Brain microvascular endothelial cell (primary cell): ENCODE results near the gene ASXL3.

Experiments used
- DNase-seq: peaks from one replicate; pipeline ENCODE4 v3.0.0-alpha.2; 2020
- H3K27ac ChIP-seq: fragments of 250-450 bp; sonication (Bioruptor Pico); 2 replicates; pipeline ENCODE4 v1.5.1; 2020; ENCODE audit warnings: mild to moderate bottlenecking, moderate library complexity
- H3K27me3 ChIP-seq: fragments of 250-450 bp; sonication (Bioruptor Pico); replicated peaks from 2 replicates; pipeline ENCODE4 v1.5.1; 2020; ENCODE audit warnings: mild to moderate bottlenecking
- H3K36me3 ChIP-seq: fragments of 250-450 bp; sonication (Bioruptor Pico); replicated peaks from 2 replicates; pipeline ENCODE4 v1.5.1; 2020; ENCODE audit warnings: mild to moderate bottlenecking
- H3K4me3 ChIP-seq: 2 replicates; pipeline ENCODE4 v1.5.1; 2011; ENCODE audit warnings: low read depth, mild to moderate bottlenecking, control low read depth, low read length, moderate library complexity
- in situ Hi-C: cut with HindIII; loops from 2 replicates; pipeline ENCODE4 v1.10.0; 2017; ENCODE audit warnings: low sequenced_read_pairs, low pct_ligation_motif_present
- TF ChIP-seq, protein P1 (sequence below): IDR thresholded peaks from 2 replicates; pipeline ENCODE4 v1.5.1; 2011; ENCODE audit warnings: low read depth, mild to moderate bottlenecking, moderate library complexity, low read length, control low read depth, inconsistent platforms; ENCODE audit errors: missing control alignments

The ASXL3 gene

DNA sequence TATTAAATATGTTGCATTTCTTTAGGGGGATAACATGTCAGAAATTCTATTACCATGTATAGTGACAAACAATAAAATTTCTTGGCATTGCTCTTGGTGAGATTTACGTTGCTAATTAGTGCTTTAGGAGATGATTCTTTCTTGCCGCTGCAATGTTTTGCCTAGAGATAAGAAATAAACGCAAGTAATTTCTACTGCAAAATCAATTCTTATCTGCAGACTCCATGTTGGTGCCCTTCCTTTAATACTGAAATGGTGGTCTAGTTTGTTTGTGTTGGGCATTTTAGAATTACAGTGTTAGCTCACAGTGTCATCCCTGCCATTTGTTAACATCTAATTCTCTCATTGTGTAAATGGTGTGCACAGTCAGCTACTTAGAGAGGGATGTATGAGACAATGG lies 34.6 kb downstream of the ASXL3 start:
- Histone ChIP-seq H3K4me3 (no peak overlapping the region), H3K27ac (no peak overlapping the region), H3K36me3 (no peaks in the 10 kb centered on the region), H3K27me3 (no peaks in the 10 kb centered on the region)
- in situ Hi-C loops, result no loop called here
- TF ChIP-seq, protein P1, sequence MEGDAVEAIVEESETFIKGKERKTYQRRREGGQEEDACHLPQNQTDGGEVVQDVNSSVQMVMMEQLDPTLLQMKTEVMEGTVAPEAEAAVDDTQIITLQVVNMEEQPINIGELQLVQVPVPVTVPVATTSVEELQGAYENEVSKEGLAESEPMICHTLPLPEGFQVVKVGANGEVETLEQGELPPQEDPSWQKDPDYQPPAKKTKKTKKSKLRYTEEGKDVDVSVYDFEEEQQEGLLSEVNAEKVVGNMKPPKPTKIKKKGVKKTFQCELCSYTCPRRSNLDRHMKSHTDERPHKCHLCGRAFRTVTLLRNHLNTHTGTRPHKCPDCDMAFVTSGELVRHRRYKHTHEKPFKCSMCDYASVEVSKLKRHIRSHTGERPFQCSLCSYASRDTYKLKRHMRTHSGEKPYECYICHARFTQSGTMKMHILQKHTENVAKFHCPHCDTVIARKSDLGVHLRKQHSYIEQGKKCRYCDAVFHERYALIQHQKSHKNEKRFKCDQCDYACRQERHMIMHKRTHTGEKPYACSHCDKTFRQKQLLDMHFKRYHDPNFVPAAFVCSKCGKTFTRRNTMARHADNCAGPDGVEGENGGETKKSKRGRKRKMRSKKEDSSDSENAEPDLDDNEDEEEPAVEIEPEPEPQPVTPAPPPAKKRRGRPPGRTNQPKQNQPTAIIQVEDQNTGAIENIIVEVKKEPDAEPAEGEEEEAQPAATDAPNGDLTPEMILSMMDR, result no peak
- DNase-seq, result no peak

DNA sequence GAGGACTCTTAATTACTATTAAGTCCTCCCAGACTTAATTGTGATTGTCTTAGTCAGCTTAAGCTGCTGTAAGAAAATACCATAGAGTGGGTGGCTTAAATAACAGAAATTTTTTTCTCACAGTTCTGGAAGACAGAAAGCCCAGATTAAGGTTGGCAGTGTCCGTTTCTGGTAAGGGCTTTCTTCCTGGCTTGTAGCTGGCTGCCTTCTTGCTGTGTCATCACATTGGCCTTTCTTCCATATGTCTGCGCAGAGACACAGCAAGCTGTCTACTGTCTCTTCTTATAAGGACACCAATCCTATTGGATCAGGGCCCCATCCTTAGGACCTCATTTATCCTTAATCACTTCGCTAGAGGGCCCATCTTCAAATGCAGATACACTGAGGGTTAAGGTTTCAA lies 38.5 kb downstream of the ASXL3 start:
- H3K36me3 ChIP-seq, result no peaks in the 10 kb centered on the region
- H3K4me3 ChIP-seq, result no peak overlapping the region
- no peak for DNase-seq
- TF ChIP-seq, protein P1, result no peak
- no peak overlapping the region for H3K27ac ChIP-seq
- in situ Hi-C loops, result no loop called here
- H3K27me3 ChIP-seq, result no peaks in the 10 kb centered on the region

DNA sequence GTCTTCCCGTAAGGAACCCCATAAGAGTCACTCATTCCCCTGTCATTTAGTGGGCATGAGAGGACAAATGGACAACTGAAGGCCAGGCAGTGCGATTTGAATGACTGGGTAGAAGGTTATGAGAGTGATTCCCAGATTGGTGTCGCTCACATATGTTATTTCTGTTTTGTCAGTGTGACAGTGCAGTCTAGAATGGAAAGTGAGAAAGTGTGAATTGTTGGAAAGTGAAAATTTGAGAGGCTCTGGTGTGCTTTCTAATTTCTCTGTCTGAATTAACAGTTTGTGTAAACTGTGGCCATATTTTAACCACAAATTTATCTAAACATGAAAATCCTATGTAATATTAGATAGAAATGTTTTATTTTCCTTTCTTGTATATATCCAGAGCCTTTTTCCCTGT lies 49.1 kb downstream of the ASXL3 start:
- no peaks in the 10 kb centered on the region for H3K27me3 ChIP-seq
- H3K4me3 ChIP-seq, result no peak overlapping the region
- no peaks in the 10 kb centered on the region for H3K36me3 ChIP-seq
- no peak overlapping the region for H3K27ac ChIP-seq
- TF ChIP-seq, protein P1, result no peak
- in situ Hi-C loops, result no loop called here
- DNase-seq, result no peak

DNA sequence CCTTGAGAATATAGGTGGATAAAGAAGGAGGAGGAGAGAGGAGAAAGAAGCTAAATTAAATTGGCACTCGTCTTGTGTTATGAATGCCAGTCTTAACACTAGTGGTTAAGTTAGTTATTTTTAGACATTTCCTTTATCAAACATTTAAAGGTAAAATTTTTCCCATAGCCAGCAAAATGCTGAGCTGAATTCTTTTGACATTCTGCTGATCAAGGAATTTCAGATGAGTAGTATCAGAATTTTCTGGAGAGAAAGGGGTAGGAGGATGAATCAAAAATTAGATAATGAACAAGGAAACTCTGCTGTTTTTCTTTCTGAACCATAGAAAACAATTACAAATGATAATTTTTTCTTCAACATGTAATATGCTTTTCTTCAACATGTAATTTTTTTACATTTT lies 52.5 kb downstream of the ASXL3 start:
- Histone ChIP-seq H3K4me3 (no peak overlapping the region), H3K27me3 (no peaks in the 10 kb centered on the region), H3K36me3 (no peaks in the 10 kb centered on the region), H3K27ac (no peak overlapping the region)
- no peak for DNase-seq
- in situ Hi-C loops, result no loop called here
- TF ChIP-seq, protein P1, result no peak

DNA sequence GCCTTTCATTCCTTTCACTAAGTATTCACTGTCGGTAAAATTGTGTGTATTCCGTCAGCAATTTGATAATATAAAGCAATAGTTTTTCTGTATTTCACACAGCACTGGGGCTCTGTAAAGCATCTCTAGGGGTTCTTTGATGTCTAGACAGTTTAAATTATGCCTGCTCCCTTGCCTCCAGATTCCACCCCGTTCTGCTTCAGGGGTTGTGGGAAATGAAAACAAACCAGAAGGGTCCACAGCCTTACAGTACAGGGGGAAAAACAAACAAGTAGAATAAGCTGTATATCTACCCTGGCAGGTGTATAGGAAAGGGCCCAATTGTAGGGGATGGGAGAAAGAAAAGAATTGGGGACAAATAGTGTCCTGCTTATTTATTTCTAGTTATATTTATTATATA lies 63.1 kb downstream of the ASXL3 start:
- no peak for DNase-seq
- no peak overlapping the region for H3K27ac ChIP-seq
- H3K27me3 ChIP-seq, result no peaks in the 10 kb centered on the region
- no peaks in the 10 kb centered on the region for H3K36me3 ChIP-seq
- TF ChIP-seq, protein P1, result no peak
- no peak overlapping the region for H3K4me3 ChIP-seq
- in situ Hi-C loops, result no loop called here

DNA sequence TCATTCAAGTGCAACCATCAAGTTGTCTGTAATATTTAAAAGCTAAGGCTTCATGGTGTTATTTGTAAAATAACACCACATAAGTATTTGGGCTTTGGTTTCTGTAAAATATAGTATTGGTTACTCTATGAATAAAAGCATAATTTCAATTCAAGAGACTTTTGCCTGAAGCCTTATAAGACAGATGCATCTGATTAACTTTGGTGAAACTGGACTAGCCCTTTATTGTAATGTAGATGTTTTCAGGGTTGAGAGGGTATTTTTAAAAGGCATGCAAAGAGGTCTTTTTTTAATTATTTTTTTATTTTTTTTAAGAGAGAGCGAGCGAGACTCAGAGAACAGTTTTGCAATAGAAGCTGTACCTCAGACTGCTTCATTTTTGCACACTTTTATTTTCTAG lies 66.5 kb downstream of the ASXL3 start:
- H3K4me3 ChIP-seq, result no peak overlapping the region
- H3K27me3 ChIP-seq, result no peaks in the 10 kb centered on the region
- H3K27ac ChIP-seq, result no peak overlapping the region
- no peaks in the 10 kb centered on the region for H3K36me3 ChIP-seq
- no peak for DNase-seq
- in situ Hi-C loops, result no loop called here
- TF ChIP-seq, protein P1, result no peak
